IMR-90 (cell line): Measurements from ENCODE around the gene MTCL1. TPM values are rescaled to one million over a fixed set of nuclear protein-coding genes. Genes with fewer than 3 reads are reported as not detected.
A peak's percentile ranks its signal among the peaks of the same experiment; 100 is the strongest.

Experiments used
- ATAC-seq: fragments of 200-7000 bp; cut with Tn5 transposase; 2 replicates; pipeline ENCODE4 v1.9.1; 2020; ENCODE audit warnings: low read depth, mild to moderate bottlenecking, moderate library complexity
- BruUV-seq: library from RNA; stranded (reverse); fragments of 400-500 nt; replicated peaks from 2 replicates; lab custom pipeline; 2021; lab: Mats Ljungman, UMichigan
- CTCF ChIA-PET: fragments of 300-600 bp; formaldehyde crosslinking; extraction: SDS; loops from one replicate; lab custom pipeline; 2021; ENCODE audit warnings: antibody characterized with exemption; lab: Yijun Ruan, JAX
- POLR2A ChIA-PET: fragments of 300-600 bp; sonication (Branson Sonifier 250); formaldehyde crosslinking; loops from one replicate; lab custom pipeline; 2022; ENCODE audit warnings: antibody characterized with exemption; ENCODE audit not compliant: unreplicated experiment; lab: Charles Lee
- DNase-seq: peaks from one replicate; pipeline ENCODE4 v3.0.0; 2013
- H2AFZ ChIP-seq: replicated peaks from 2 replicates; pipeline ENCODE3; 2013; ENCODE audit warnings: low read length, mild to moderate bottlenecking; ENCODE audit not compliant: poor library complexity
- H2AK5ac ChIP-seq: 2 replicates; pipeline ENCODE4 v1.6.1; 2013; ENCODE audit warnings: low read depth, low read length, inconsistent platforms
- H2AK9ac ChIP-seq: replicated peaks from 2 replicates; pipeline ENCODE3; 2013; ENCODE audit warnings: mild to moderate bottlenecking, low read depth, low read length, moderate library complexity; ENCODE audit not compliant: poor library complexity
- H2BK120ac ChIP-seq: 2 replicates; pipeline ENCODE4 v1.6.1; 2013; ENCODE audit warnings: low read depth, low read length, inconsistent platforms
- H2BK15ac ChIP-seq: 3 replicates; pipeline ENCODE4 v1.6.1; 2013; ENCODE audit warnings: low read depth, low read length, inconsistent platforms
- H2BK20ac ChIP-seq: 2 replicates; pipeline ENCODE4 v1.6.1; 2013; ENCODE audit warnings: low read depth, mild to moderate bottlenecking, inconsistent platforms, low read length, moderate library complexity
- H2BK5ac ChIP-seq: 2 replicates; pipeline ENCODE4 v1.6.1; 2013; ENCODE audit warnings: mild to moderate bottlenecking, low read depth, low read length, inconsistent platforms; ENCODE audit not compliant: poor library complexity, severe bottlenecking
- H3K14ac ChIP-seq: replicated peaks from 2 replicates; pipeline ENCODE4 v1.6.1; 2013; ENCODE audit warnings: low read depth, low read length, inconsistent platforms
- H3K18ac ChIP-seq: 2 replicates; pipeline ENCODE4 v1.6.1; 2013; ENCODE audit warnings: low read depth, low read length, control low read depth
- H3K23ac ChIP-seq: 2 replicates; pipeline ENCODE4 v1.6.1; 2013; ENCODE audit warnings: low read depth, low read length, inconsistent platforms
- H3K27ac ChIP-seq: 2 replicates; pipeline ENCODE4 v1.5.1; 2013; ENCODE audit warnings: mild to moderate bottlenecking, control low read depth, low read length; ENCODE audit not compliant: insufficient read depth
- H3K27me3 ChIP-seq: 2 replicates; pipeline ENCODE4 v1.6.1; 2013; ENCODE audit warnings: low read length; ENCODE audit not compliant: control insufficient read depth, insufficient read depth
- H3K36me3 ChIP-seq: 2 replicates; pipeline ENCODE4 v1.6.1; 2013; ENCODE audit warnings: low read length, mixed read lengths; ENCODE audit not compliant: control insufficient read depth, insufficient read depth
- H3K4ac ChIP-seq: 2 replicates; pipeline ENCODE4 v1.6.1; 2013; ENCODE audit warnings: low read depth, low read length, inconsistent platforms
- H3K4me1 ChIP-seq: 2 replicates; pipeline ENCODE4 v1.6.1; 2013; ENCODE audit warnings: low read length, mixed read lengths; ENCODE audit not compliant: control insufficient read depth, insufficient read depth
- H3K4me2 ChIP-seq: 2 replicates; pipeline ENCODE4 v1.6.1; 2013; ENCODE audit warnings: low read depth, mild to moderate bottlenecking, control low read depth, low read length, moderate library complexity
- H3K4me3 ChIP-seq: 2 replicates; pipeline ENCODE4 v1.5.1; 2013; ENCODE audit warnings: low read depth, mild to moderate bottlenecking, control low read depth, low read length, moderate library complexity; ENCODE audit not compliant: insufficient read depth
- H3K56ac ChIP-seq: 2 replicates; pipeline ENCODE4 v1.6.1; 2013; ENCODE audit warnings: low read length, inconsistent platforms; ENCODE audit not compliant: insufficient read depth; ENCODE audit errors: extremely low read depth
- H3K79me1 ChIP-seq, 2 experiments: 2 replicates each; pipeline ENCODE4 v1.6.1; 2013; ENCODE audit warnings: low read length in 2 of 2, inconsistent platforms in 1 of 2, low read depth in 1 of 2
- H3K9ac ChIP-seq: 2 replicates; pipeline ENCODE4 v1.6.1; 2013; ENCODE audit warnings: low read depth, low read length, control low read depth
- H3K9me1 ChIP-seq: 2 replicates; pipeline ENCODE4 v1.6.1; 2013; ENCODE audit warnings: low read length, inconsistent platforms; ENCODE audit not compliant: insufficient read depth
- H3K9me3 ChIP-seq: 2 replicates; pipeline ENCODE4 v1.6.1; 2013; ENCODE audit warnings: low read length; ENCODE audit not compliant: control insufficient read depth, insufficient read depth
- H4K20me1 ChIP-seq: 2 replicates; pipeline ENCODE4 v1.6.1; 2013; ENCODE audit warnings: low read length, inconsistent platforms; ENCODE audit not compliant: insufficient read depth
- H4K5ac ChIP-seq: 2 replicates; pipeline ENCODE4 v1.6.1; 2013; ENCODE audit warnings: mild to moderate bottlenecking, low read depth, low read length, control low read depth
- H4K8ac ChIP-seq, 2 experiments: 2 replicates each; pipeline ENCODE4 v1.6.1; 2013; ENCODE audit warnings: low read depth in 2 of 2, low read length in 2 of 2, control low read depth in 1 of 2, inconsistent platforms in 1 of 2
- H4K91ac ChIP-seq: 2 replicates; pipeline ENCODE4 v1.6.1; 2013; ENCODE audit warnings: low read depth, low read length, inconsistent platforms; ENCODE audit not compliant: insufficient read depth
- BHLHE40 ChIP-seq: fragments of 150-350 bp; IDR thresholded peaks from 2 replicates; pipeline ENCODE4 v1.6.1; 2016; ENCODE audit warnings: mild to moderate bottlenecking, low read depth, low read length
- CEBPB ChIP-seq: IDR thresholded peaks from 2 replicates; pipeline ENCODE4 v1.6.1; 2012; ENCODE audit warnings: low read depth, low read length, improper control_type of control experiment
- CHD1 ChIP-seq: IDR thresholded peaks from 2 replicates; pipeline ENCODE4 v1.6.1; 2012; ENCODE audit warnings: low read depth, low read length, improper control_type of control experiment
- FOS ChIP-seq: fragments of 150-350 bp; IDR thresholded peaks from 2 replicates; pipeline ENCODE4 v1.6.1; 2016; ENCODE audit warnings: low read depth, low read length
- MAFK ChIP-seq: IDR thresholded peaks from 2 replicates; pipeline ENCODE4 v1.6.1; 2012; ENCODE audit warnings: low read depth, low read length, improper control_type of control experiment
- MAZ ChIP-seq: IDR thresholded peaks from 2 replicates; pipeline ENCODE4 v1.6.1; 2012; ENCODE audit warnings: low read depth, mild to moderate bottlenecking, low read length, improper control_type of control experiment, moderate library complexity, borderline replicate concordance
- MXI1 ChIP-seq: IDR thresholded peaks from 2 replicates; pipeline ENCODE4 v1.6.1; 2012; ENCODE audit warnings: low read depth, mild to moderate bottlenecking, low read length, moderate library complexity, borderline replicate concordance
- NFE2L2 ChIP-seq: fragments of 150-350 bp; IDR thresholded peaks from 2 replicates; pipeline ENCODE4 v1.6.1; 2016; ENCODE audit warnings: low read depth, mild to moderate bottlenecking, low read length
- POLR2A ChIP-seq: IDR thresholded peaks from 2 replicates; pipeline ENCODE4 v1.6.1; 2012; ENCODE audit warnings: mild to moderate bottlenecking, low read depth, low read length
- RAD21 ChIP-seq: IDR thresholded peaks from 2 replicates; pipeline ENCODE4 v1.6.1; 2012; ENCODE audit warnings: low read length, improper control_type of control experiment
- RCOR1 ChIP-seq: IDR thresholded peaks from 2 replicates; pipeline ENCODE4 v1.6.1; 2012; ENCODE audit warnings: mild to moderate bottlenecking, low read length, improper control_type of control experiment; ENCODE audit not compliant: insufficient replicate concordance
- RFX5 ChIP-seq: IDR thresholded peaks from 2 replicates; pipeline ENCODE4 v1.8.0; 2012; ENCODE audit warnings: low read depth, mild to moderate bottlenecking, low read length, moderate library complexity
- SMC3 ChIP-seq: fragments of 150-350 bp; IDR thresholded peaks from 2 replicates; pipeline ENCODE4 v1.6.1; 2016; ENCODE audit warnings: low read depth, mild to moderate bottlenecking, antibody characterized with exemption, low read length, moderate library complexity
- WGBS, 2 experiments: methylation state at CpG; one replicate each; pipeline versions ENCODE4 v1.1.5 to v1.1.7; 2013; ENCODE audit warnings: missing lambda C conversion rate in 2 of 2; ENCODE audit not compliant: insufficient read length in 1 of 2; ENCODE audit errors: extremely low coverage in 2 of 2; 5-methylcytosine and 5-hydroxymethylcytosine counted together
- dilution Hi-C: fragments of 300-500 bp; cut with HindIII; formaldehyde crosslinking; loops from one replicate; pipeline ENCODE4 v1.14.3; 2018; ENCODE audit warnings: low sequenced_read_pairs; ENCODE audit not compliant: unreplicated experiment
- in situ Hi-C: fragments of 300-500 bp; cut with MboI; formaldehyde crosslinking; loops from 3 replicates; pipeline ENCODE4 v1.14.3; 2019; ENCODE audit warnings: low sequenced_read_pairs, inconsistent platforms, mixed read lengths
- intact Hi-C: fragments of 100-400 bp; cut with micrococcal nuclease; formaldehyde crosslinking; loops from 2 replicates; pipeline ENCODE4 v1.10.0; 2022
- polyA plus RNA-seq, 3 experiments: library from polyadenylated mRNA; depleted of rRNA; stranded (reverse); fragments of >200 nt; gene quantifications; 2 replicates each; pipeline ENCODE4 v1.2.3, GENCODE V29; 2012; ENCODE audit warnings: low replicate concordance in 1 of 3
- total RNA-seq: library from RNA; depleted of rRNA; stranded (reverse); fragments of >200 nt; gene quantifications from 2 replicates; pipeline ENCODE4 v1.2.3, GENCODE V29; 2012
- TF ChIP-seq, protein P1 (sequence below): fragments of 150-350 bp; IDR thresholded peaks from 2 replicates; pipeline ENCODE4 v1.6.1; 2017; ENCODE audit warnings: mild to moderate bottlenecking, antibody characterized with exemption, low read length, low read depth
- TF ChIP-seq, protein P2 (sequence below): conservative IDR thresholded peaks from 2 replicates; pipeline ENCODE4 v1.5.1; 2012; ENCODE audit warnings: mild to moderate bottlenecking, low read depth, low read length, improper control_type of control experiment
- TF ChIP-seq, protein P3 (sequence below): fragments of 150-350 bp; IDR thresholded peaks from 2 replicates; pipeline ENCODE4 v1.6.1; 2016; ENCODE audit warnings: low read depth, mild to moderate bottlenecking, low read length, moderate library complexity, borderline replicate concordance

MTCL1 gene
- total and polyA plus RNA-seq, 2 of the 4 experiments (the other 2 are of a cell fraction), result 29.0 to 45.3 TPM

DNA sequence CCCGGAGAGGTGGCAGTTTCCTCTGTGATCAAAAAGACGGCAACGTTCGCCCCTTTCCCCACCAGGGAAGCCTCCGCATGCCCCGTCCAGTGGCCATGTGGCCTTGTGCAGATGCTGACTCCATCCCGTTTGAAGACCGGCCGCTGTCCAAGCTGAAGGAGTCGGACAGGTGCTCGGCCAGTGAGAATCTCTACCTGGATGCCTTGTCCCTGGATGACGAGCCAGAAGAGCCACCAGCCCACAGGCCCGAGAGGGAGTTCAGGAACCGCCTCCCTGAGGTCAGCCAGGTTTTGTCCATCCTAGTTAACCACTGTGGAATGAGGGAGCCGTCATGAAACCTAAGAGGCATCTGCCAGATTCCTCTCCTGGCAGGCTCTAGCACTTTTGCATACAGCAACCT lies 113.6 kb downstream of the MTCL1 start:
- Histone ChIP-seq H4K5ac (no peak overlapping the region), H3K27ac (no peak overlapping the region), H3K9me1 (peaks cover 23% of the 10 kb centered on the region), H2BK20ac (no peak overlapping the region), H3K4me2 (no peak overlapping the region), H2BK5ac (no peak overlapping the region), H3K4me3 (no peak overlapping the region), H3K79me1 (peaks cover 39 to 71% of the 10 kb centered on the region in 2 experiments), H4K8ac (no peak overlapping the region), H2BK120ac (no peak overlapping the region), H3K9ac (no peak overlapping the region), H3K36me3 (peaks cover 59% of the 10 kb centered on the region), H2AK9ac (peak overlapping the region; percentile 22), H3K18ac (no peak overlapping the region), H2AK5ac (no peak overlapping the region), H4K20me1 (no peaks in the 10 kb centered on the region), H3K14ac (no peak overlapping the region), H3K4ac (no peak overlapping the region), H3K27me3 (no peaks in the 10 kb centered on the region), H4K91ac (no peak overlapping the region), H3K23ac (peak overlapping the region; percentile 23; the same call in 1 of the 2 replicates), H2AFZ (no peak overlapping the region), H3K4me1 (peaks cover 17% of the 10 kb centered on the region), H2BK15ac (no peak overlapping the region), H3K9me3 (no peaks in the 10 kb centered on the region), H3K56ac (no peak overlapping the region)
- intact Hi-C loops, result no loop called here
- BruUV-seq, result no TSS peak
- DNase-seq (no peak), ATAC-seq (no peak)
- WGBS, 2 experiments, result 80% methylated on average over 1 of the region's 15 CpGs; no CpG with 5 or more reads in 1 of the 2 experiments
- POLR2A ChIA-PET, result no interaction called here
- in situ Hi-C loops, result no loop called here
- dilution Hi-C loops, result no loop called here
- TF ChIP-seq MAZ (no peak), NFE2L2 (no peak), CHD1 (no peak), RCOR1 (no peak), MXI1 (no peak), SMC3 (no peak), RAD21 (no peak), MAFK (no peak), BHLHE40 (no peak), CEBPB (no peak), FOS (no peak), POLR2A (no peak), RFX5 (no peak)
- TF ChIP-seq, protein P1, sequence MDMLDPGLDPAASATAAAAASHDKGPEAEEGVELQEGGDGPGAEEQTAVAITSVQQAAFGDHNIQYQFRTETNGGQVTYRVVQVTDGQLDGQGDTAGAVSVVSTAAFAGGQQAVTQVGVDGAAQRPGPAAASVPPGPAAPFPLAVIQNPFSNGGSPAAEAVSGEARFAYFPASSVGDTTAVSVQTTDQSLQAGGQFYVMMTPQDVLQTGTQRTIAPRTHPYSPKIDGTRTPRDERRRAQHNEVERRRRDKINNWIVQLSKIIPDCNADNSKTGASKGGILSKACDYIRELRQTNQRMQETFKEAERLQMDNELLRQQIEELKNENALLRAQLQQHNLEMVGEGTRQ, result no peak
- TF ChIP-seq, protein P2, sequence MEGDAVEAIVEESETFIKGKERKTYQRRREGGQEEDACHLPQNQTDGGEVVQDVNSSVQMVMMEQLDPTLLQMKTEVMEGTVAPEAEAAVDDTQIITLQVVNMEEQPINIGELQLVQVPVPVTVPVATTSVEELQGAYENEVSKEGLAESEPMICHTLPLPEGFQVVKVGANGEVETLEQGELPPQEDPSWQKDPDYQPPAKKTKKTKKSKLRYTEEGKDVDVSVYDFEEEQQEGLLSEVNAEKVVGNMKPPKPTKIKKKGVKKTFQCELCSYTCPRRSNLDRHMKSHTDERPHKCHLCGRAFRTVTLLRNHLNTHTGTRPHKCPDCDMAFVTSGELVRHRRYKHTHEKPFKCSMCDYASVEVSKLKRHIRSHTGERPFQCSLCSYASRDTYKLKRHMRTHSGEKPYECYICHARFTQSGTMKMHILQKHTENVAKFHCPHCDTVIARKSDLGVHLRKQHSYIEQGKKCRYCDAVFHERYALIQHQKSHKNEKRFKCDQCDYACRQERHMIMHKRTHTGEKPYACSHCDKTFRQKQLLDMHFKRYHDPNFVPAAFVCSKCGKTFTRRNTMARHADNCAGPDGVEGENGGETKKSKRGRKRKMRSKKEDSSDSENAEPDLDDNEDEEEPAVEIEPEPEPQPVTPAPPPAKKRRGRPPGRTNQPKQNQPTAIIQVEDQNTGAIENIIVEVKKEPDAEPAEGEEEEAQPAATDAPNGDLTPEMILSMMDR, result no peak
- TF ChIP-seq, protein P3, sequence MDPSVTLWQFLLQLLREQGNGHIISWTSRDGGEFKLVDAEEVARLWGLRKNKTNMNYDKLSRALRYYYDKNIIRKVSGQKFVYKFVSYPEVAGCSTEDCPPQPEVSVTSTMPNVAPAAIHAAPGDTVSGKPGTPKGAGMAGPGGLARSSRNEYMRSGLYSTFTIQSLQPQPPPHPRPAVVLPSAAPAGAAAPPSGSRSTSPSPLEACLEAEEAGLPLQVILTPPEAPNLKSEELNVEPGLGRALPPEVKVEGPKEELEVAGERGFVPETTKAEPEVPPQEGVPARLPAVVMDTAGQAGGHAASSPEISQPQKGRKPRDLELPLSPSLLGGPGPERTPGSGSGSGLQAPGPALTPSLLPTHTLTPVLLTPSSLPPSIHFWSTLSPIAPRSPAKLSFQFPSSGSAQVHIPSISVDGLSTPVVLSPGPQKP, result no peak
- CTCF ChIA-PET, result no interaction called here
